Measurements from ENCODE around the gene TKTL2.

The TKTL2 gene

DNA sequence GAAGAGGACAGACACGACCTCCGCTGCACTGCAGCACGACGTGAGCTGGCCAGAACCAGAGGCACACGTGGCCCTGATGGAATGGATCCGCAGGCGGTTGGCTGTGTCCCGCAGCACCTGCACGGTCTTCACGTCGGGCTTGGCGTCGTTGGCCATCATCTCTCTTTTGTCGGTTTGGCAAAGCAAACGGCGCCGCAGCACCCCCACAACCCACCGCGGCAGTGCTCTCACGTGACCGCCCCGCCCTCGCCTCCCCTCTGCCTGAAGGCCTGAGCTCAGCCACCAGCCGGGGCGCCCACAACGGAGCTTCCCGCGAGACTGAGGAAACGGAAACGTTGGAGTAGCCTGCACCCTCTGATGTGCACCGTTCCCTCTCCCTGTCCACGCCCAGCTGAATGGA, at the start of gene TKTL2:
TSS of gene TKTL2 (minus strand) at position 179 of the 400 bp plus-strand sequence. CDS start at position 159, 20 bp downstream.
- ATAC-seq = no peak
- DNase-seq = no peak

DNA sequence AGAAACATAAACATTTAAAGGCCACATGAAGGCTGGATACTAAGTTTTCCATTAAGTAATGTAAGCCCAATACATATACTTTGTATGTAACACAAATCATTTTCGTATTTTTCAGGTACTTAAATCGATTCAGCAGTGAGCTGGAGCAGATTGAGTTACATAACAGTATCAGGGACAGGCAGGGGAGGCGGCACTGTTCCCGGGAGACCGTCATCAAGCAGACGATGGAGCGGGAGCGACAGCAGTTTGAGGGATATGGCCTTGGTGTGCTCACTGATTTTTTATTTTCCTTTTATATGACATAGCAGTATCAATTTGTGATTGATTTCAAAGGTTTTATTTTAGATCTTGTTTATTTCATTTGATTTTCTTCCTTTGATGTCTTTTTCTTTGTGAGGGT, 41.6 kb upstream of the TKTL2 start:
- DNase-seq (no peak), ATAC-seq (no peak)

- ATAC-seq = no peak
- DNase-seq = no peak
Observed at GRCh38 chr4:163505374-163505773, 31.8 kb upstream of the TKTL2 start.

- DNase-seq = no peak
- ATAC-seq = no peak
Observed at GRCh38 chr4:163500586-163500985, 27.0 kb upstream of the TKTL2 start.

GRCh38 chr4:163495900-163496299, 22.3 kb upstream of the TKTL2 start:
- DNase-seq = no peak
- ATAC-seq = no peak

DNA sequence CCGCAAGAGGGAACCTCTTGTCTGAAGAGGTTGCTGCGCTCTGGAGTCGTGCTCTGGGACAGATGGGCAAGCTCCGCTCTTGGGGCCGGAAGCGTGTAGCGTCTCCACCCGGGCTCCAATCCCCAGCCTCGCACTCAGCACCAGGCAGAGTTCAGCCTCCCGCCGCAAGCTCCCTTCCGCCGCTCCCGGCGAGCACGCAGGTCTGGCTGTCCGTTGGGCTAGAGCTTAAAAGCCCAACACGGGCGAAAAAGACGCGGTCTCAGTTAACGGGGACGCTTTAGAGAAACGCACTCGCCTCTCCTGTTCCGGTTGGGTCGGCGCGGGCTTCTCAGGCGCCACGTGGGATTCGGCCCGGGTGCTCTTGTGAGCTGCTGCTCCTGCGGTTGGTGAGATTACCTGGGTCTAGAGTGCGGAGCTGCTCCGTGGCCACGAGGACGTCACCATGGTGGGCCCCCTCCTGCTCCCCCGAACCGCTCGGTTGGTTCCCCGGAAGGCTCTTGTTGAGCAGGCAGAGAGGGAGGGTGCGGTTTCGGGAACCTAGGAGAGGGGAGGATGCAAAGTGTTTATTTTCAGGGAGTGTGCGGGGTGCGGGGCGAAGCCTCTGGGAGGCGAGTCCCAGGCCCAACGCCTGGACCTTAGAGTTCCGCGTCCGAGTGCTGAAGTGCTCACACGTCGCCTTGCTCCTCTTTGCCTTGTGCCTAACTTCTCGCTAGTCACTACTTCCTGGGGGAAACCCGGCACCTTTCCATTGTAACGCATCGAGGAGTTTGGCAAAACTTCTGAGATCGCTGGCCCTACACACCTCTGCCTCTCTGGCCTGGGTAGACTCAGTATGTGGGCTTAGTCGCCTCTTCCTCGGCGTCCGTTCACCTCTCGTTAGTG, 21.0 kb upstream of the TKTL2 start, which contains the start of gene TMA16:
TSS of gene TMA16 (plus strand) at position 331 of the 882 bp plus-strand sequence. CDS start at position 443, 112 bp downstream.
- DNase-seq = peak; percentile 83
- peak; percentile 96 for ATAC-seq

- ATAC-seq (no peak), DNase-seq (peak; percentile 25)
Observed at GRCh38 chr4:163493643-163494359, 20.2 kb upstream of the TKTL2 start.

DNA sequence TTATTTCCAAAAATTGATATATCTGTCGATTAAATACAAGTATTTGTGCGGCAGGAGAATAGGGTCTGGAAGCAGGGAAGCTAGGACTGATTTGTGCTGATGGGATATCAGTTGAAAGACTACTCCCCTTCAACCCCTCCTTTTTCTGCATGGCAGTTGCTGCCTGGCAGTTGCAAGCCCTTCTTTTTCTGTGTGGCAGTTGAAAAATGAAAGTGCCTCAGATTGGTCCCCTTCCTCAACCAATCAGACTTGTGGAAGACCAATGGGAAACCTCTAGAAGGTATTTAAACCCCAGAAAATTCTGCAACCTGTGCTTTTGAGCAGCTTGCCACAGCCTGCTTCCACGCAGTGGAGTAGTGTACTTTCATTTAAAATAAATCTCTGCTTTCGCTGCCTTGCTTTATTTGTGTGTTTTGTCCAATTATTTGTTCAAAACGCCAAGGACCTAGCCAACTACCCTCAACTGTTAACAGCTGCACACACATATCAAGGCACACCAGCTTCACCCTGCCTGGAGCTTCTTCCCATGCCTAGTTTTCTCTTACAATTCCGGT, 19.5 kb upstream of the TKTL2 start:
- no peak for ATAC-seq
- no peak for DNase-seq

DNA sequence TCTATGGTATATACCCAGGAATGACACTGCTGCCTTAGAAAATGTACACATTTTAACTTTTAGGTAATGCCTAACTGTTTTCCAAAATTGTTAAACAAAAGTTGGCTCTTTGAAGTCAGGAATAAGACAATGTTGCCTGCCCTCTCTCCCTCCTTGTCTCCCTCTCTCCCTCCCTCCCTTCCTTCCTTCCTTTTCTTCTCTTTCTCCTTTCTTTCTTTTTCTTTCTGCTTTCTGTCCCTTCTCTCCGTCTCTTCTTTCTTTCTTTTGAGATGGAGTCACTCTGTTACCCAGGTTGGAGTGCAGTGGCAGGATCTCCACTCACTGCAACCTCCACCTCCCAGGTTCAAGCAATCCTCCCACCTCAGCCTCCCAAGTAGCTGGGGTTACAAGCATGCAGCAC, 16.4 kb upstream of the TKTL2 start:
- ATAC-seq = no peak
- DNase-seq = no peak

DNA sequence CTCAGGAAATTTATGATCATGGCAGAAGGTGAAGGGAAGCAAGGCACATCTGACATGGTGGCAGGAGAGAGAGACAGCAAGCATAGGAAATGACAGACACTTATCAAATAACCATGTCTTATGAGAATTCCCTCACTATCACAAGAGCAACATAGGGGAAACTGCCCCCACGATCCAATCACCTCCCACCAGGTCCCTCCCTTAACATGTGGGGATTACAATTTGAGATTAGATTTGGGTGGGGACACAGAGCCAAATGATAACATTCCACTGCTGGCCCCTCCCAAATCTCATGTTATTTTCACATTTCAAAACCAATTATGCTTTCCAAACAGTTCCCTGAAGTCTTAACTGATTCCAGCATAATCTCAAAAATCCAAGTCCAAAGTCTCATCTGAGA, 12.8 kb upstream of the TKTL2 start:
- no peak for DNase-seq
- no peak for ATAC-seq

GRCh38 chr4:163485589-163485988, 12.0 kb upstream of the TKTL2 start:
- ATAC-seq = no peak
- DNase-seq = no peak

DNA sequence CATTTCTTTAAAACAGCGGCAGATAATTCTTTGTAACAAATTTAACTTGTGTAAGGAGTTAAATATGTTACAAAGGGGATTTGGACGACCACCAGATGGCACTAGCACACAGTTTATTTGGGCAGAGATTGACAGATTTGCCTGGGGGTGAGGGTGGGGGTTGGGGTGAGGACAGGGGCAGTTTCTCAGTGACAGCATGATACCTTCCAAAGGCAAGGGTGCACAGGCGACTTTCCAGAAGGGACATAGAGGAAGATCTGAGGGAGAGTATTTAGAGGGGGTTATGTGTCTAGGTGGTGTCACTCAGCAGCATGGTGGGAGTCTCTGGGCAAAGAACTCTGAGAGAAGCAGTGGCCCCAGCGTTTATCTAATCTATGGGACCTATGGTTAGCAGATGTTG, 11.4 kb upstream of the TKTL2 start:
- peak; percentile 64 for DNase-seq
- ATAC-seq = peak; percentile 32

GRCh38 chr4:163482190-163482589, 8.6 kb upstream of the TKTL2 start:
- DNase-seq = no peak
- ATAC-seq = no peak

DNA sequence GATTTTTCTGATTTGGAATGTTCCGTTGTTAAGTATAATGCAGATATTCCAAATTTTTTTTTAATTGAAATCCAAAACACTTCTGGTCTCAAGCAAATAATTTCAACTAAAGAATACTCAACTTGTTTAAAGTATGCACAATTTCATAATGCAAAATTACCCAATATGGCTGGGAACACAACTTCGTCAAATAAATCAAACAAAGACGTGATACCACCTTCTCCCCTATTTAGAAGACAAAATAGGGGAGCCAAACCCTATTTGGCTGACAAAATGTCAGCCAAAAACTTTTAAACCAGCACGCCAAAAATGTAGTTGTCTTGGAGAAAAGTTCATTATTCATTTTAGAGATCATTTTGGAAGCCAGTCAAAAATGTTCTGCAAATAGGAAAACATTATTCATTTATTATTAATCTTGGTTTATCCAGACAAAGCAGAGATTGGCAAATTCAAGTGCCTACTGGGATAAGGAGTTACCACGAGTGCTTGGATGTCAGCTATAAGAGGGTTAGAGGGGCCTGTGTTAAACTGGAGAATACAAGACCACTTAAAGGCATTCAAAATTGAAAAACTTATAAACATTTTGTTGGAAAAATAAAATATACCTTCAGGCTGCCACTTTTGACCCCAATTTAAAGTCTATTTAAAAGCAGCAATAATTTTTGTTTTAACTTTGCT, 3.3 kb upstream of the TKTL2 start:
- no peak for DNase-seq

DNA sequence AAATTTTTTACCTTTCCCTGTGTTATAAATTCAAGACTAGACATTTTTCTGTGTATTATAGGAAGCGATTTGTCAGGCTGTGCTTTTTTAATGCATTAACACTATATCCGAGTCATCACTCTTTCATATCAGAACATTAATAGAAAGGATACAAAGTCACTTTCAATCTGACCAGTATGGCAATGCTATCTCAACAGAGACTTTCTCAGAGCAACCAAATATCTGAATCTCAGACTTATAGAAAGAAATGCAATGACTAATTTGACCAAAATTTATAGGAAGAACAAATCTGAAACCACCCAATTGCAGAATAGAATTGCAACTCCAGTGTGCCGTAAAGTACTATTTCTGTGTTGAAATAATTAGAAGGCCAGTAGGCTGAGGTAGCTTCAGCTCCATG, 473 bp upstream of the TKTL2 start:
- ATAC-seq = no peak
- no peak for DNase-seq

More for the DNA sequence above, 3.3 kb upstream of the TKTL2 start:
- no peak for ATAC-seq

- ATAC-seq (no peak), DNase-seq (no peak)
Observed at GRCh38 chr4:163473130-163473529, 424 bp downstream of the TKTL2 start.

GRCh38 chr4:163470391-163470790, 3.2 kb downstream of the TKTL2 start:
- DNase-seq (no peak), ATAC-seq (no peak)

DNA sequence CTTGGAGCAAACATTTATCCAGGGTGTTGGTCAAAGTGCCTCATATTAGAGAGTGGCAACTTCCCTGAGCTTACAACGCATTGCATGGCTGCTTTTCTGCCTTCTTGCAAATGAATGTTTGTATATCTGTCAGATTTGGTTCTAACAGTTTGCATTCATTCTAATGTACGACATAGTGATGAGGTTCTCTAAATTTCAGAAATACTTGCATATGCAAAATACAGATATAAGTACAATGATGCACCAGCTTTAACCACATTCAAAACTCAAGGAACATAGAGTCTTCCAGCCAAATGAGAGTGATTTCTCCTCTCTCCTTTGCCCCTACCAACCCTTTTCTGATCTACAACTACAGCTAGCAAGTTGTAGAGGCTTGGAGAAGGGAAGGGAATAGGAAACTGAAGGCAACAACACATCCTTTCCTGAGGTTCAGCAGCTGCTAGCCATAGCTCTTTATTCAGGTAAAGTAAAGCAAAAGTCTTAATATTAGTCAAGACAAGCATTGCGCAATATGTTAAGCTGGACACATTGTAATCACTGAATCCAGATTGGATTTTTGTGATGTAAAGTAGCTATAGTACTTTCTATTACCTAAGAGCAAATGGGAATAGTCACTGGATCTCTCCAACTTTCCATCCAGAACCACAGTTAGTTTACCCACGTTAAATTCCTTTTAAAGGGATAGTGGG, 6.3 kb downstream of the TKTL2 start:
- ATAC-seq = no peak
- no peak for DNase-seq

DNA sequence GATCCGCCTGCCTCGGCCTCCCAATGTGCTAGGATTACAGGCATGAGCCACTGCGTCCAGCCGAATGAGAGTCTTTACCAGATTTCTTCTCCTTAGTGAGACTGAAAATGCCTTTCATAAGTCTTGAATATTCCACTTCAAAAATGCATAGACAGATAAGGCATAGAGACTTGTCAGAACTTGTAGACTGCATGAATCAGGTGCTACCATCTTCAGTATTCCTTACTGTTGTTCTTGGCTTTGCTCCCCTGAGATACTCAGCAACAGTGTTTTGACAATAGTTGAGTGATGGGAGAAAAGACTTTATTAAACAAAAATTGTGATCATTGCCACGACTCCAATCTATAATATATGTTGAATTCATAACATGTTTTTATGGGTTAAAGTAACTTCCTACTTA, 11.0 kb downstream of the TKTL2 start:
- no peak for ATAC-seq
- no peak for DNase-seq

DNA sequence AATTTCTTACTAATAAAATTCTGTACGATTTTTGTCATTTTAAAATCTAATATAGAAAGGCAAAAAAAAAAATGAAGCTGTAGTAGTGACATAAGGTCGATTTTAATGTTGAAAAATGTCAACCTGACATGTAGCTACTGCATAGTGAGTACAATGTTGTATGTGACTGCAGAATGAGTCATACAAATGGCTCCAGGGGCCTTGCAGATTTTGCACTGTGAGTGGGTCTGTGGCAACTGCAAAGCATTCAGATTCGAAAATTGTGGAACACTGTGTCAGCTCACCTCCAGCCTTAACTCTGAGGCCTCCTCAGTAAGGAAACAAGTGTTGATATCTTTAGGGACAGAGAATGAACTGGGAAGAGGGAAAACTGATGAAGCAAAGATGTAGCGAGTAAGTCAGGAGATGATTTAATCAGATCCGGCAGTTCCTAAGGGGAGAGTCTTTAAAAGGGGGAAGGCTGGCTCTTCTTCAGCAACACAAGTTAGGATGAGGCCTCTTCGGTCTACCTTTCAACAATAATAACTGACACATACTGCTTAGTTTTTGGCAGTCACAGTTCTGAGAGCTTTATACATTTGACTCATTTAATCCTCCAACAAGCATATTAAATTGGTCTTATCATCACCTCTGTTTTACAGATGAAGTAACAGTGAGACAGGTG, 24.9 kb downstream of the TKTL2 start:
- no peak for ATAC-seq
- no peak for DNase-seq

- DNase-seq (no peak), ATAC-seq (no peak)
Observed at GRCh38 chr4:163447481-163447880, 26.1 kb downstream of the TKTL2 start.

All from stimulated activated naive CD8-positive, alpha-beta T cell treated with anti-CD3 and anti-CD28 coated beads, Interleukin-15, Interleukin-2, amounts not matched to agents 100 U/mL and 50 U/mL, for 24 hours (primary cell).